Aorta (tissue), 5 donors: ENCODE data around the gene DNAH17. TPM values are rescaled to one million over a fixed set of nuclear protein-coding genes. Genes with fewer than 3 reads are reported as not detected.

Source experiments
- ATAC-seq: fragments of 200-7000 bp; cut with Tn5 transposase; one replicate; pipeline ENCODE4 v1.9.1; 2022; ENCODE audit warnings: moderate library complexity; ENCODE audit not compliant: low FRiP score
- DNase-seq, 2 donors: peaks; one replicate each; pipeline ENCODE4 v3.0.0-alpha.2; 2020
- H3K27ac ChIP-seq, 2 donors: one replicate each; pipeline ENCODE4 v1.5.1; 2013; ENCODE audit warnings: low read length in 2 of 2, mild to moderate bottlenecking in 2 of 2, moderate library complexity in 2 of 2, control low read depth in 1 of 2, inconsistent platforms in 1 of 2, low read depth in 1 of 2
- H3K27me3 ChIP-seq, 2 donors: one replicate each; pipeline ENCODE4 v1.6.1; 2013; ENCODE audit warnings: control low read depth in 1 of 2, low read length in 1 of 2, mild to moderate bottlenecking in 1 of 2, moderate library complexity in 1 of 2; ENCODE audit not compliant: insufficient read depth in 2 of 2, control insufficient read depth in 1 of 2
- H3K36me3 ChIP-seq, 2 donors: one replicate each; pipeline ENCODE4 v1.6.1; 2013; ENCODE audit warnings: control low read depth in 1 of 2, low read length in 1 of 2, mild to moderate bottlenecking in 1 of 2; ENCODE audit not compliant: insufficient read depth in 2 of 2, control insufficient read depth in 1 of 2
- H3K4me1 ChIP-seq, 2 donors: one replicate each; pipeline ENCODE4 v1.6.1; 2013; ENCODE audit warnings: low read length in 2 of 2, control low read depth in 1 of 2, mild to moderate bottlenecking in 1 of 2, moderate library complexity in 1 of 2; ENCODE audit not compliant: insufficient read depth in 2 of 2, control insufficient read depth in 1 of 2
- H3K4me3 ChIP-seq, 2 donors: one replicate each; pipeline ENCODE4 v1.5.1; 2013; ENCODE audit warnings: low read length in 2 of 2, control low read depth in 1 of 2, mild to moderate bottlenecking in 1 of 2
- H3K9me3 ChIP-seq: one replicate; pipeline ENCODE4 v1.6.1; 2013; ENCODE audit warnings: mild to moderate bottlenecking, low read length; ENCODE audit not compliant: control insufficient read depth
- WGBS, 2 donors: extraction: QIAGEN DNeasy Blood & Tissue Kit; methylation state at CpG; one replicate each; pipeline ENCODE4 v1.1.7; 2013; 5-methylcytosine and 5-hydroxymethylcytosine counted together
- intact Hi-C, 2 donors: fragments of 100-400 bp; cut with DNase I; formaldehyde crosslinking; loops; one replicate each; pipeline versions ENCODE4 v1.14.2 to v1.15.0; 2022
- long read RNA-seq, 2 donors: library from polyadenylated mRNA; unstranded; transcript quantifications; one replicate each; pipeline ENCODE4 v2.0.0, GENCODE V29; 2020 to 2021
- polyA plus RNA-seq, 2 donors: library from polyadenylated mRNA; stranded (reverse); fragments of 200-250 nt; gene quantifications; one replicate each; pipeline ENCODE4 v1.2.3, GENCODE V29; 2013
- total RNA-seq, 2 donors: library from RNA; stranded (reverse); fragmentation: NEBNext Ultra II Directional; extraction: Animal tissue kit (Norgen Biotek cat#: 25700); gene quantifications; one replicate each; pipeline ENCODE4 v1.2.1, GENCODE V29; 2021
- donor health status: healthy with polysubstance abuse.
- donor health status: Bipolar disorder and iron deficiency.
- donor health status: DM: no; HTN: no; CAD: no.
- donor health status: DM: no; HTN: no; CAD: no.
- donor health status: DM: yes; HTN: yes; CAD: no.

The DNAH17 gene
- total RNA-seq, result under 1 TPM; 0.21 to 0.45 TPM
- polyA plus RNA-seq, result not detected
- long read RNA-seq, donor 1, partial matches to known transcripts, result 0 of 5 reads
- long read RNA-seq, donor 1, other reads (novel, unspliced or antisense), result 5 of 5 reads
- long read RNA-seq, donor 2, partial matches to known transcripts, result 0 of 8 reads
- long read RNA-seq, donor 2, other reads (novel, unspliced or antisense), result 8 of 8 reads

DNA sequence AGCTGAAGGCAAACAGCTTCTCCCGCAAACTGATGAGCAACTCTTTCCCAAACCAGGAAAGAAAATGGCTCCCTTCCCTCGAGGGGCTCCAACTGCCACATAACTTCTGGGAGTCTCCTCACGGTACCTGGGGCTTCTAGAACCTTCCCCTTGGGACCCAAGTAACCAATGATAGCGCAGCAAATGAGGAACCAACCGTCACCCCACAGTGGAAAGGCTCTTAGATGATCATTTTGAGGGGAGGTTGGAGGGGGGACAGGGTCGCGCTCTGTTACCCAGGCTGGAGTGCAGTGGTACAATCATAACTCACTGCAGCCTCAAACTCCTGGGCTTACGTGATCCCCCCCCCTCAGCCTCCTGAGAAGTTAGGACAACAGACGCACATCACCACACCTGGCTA, at the start of gene DNAH17:
TSS of gene DNAH17 (minus strand) at position 101 of the 400 bp plus-strand sequence. CDS start 2,339 bp downstream, outside the sequence.
- Histone ChIP-seq H3K27me3 (no peaks in the 10 kb centered on the region), H3K27ac (no peak within 1 kb of the TSS), H3K4me1 (no peaks in the 10 kb centered on the region), H3K4me3 (no peak within 1 kb of the TSS), H3K36me3 (no peaks in the 10 kb centered on the region), H3K9me3 (no peaks in the 10 kb centered on the region)
- DNase-seq (no peak), ATAC-seq (no peak)
- WGBS, 2 donors, result 89 to 97% methylated on average over 9 of the region's 9 CpGs
- intact Hi-C loops, result no loop called here

GRCh38 chr17:78624324-78625151, 47.3 kb upstream of the DNAH17 start:
- Histone ChIP-seq H3K27me3 (no peaks in the 10 kb centered on the region), H3K36me3 (no peaks in the 10 kb centered on the region), H3K4me1 (no peaks in the 10 kb centered on the region), H3K27ac (no peak overlapping the region), H3K4me3 (no peak overlapping the region), H3K9me3 (no peaks in the 10 kb centered on the region)
- no peak for DNase-seq
- WGBS, 2 donors, result 88 to 89% methylated on average over 14 of the region's 14 CpGs
- intact Hi-C loops, result no loop called here
- no peak for ATAC-seq

DNA sequence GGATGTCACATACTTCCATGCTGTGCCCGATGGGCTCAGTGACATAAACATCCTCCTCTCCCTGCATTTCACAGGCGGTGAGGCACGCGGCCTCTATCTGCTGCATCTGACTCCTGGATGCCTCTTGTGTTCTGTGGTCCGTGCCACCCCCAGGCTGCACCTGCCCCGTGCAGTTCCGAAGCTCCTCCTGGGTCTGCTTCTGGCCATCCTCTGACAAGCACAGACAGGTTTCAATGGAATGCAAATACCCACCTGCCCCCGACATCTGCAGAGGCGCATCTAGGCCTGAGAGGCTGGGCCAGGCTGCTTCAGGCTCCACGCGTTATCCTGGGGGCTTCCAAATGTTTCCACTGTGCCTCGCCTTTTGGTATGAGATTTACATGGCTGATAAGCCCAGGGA, 46.3 kb upstream of the DNAH17 start:
- no peaks in the 10 kb centered on the region for H3K36me3 ChIP-seq
- intact Hi-C loops, result no loop called here
- H3K4me3 ChIP-seq, result no peak overlapping the region
- H3K9me3 ChIP-seq, result no peaks in the 10 kb centered on the region
- no peaks in the 10 kb centered on the region for H3K4me1 ChIP-seq
- H3K27ac ChIP-seq, result no peak overlapping the region
- ATAC-seq, result no peak
- no peaks in the 10 kb centered on the region for H3K27me3 ChIP-seq
- 91 to 97% methylated on average over 12 of the region's 12 CpGs for WGBS, 2 donors
- no peak for DNase-seq

DNA sequence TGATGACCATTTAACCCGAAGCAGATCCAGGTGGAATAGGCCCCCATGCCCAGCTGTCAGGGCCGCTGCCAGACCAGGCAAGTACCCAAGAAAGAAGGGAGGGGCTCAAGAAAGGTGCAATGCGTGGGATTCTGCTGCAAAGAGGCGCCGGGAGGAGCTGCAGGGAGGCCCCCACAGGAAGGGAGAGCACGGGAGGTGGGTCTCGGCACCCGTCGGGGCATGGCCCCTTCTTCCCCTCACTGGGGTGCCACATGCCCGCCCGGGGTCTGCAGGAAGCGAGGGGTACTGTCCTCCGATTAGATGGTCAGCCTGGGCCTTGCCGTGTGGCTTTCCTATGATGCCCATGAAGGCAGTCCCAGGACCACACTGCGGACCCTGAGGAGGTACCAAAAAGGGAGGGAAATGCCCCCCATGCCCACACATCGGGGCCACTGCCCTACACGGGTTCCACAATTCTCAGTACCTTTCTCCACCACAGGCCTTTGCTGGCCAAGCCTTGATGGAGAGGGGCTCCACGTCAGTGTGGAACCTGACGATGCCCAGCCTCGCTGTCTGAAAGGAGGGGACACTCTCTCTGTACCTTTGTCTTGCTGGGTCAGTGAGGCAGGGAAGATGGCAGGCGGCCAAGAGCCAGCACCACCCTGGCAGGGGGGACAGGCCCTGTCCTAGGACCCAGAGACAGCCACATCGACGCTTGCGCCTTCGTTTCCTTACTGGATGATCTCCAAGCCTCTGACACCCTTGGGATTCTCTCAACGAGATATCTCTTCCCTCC, 45.5 kb upstream of the DNAH17 start:
- H3K4me3 ChIP-seq, result no peak overlapping the region
- WGBS, 2 donors, result 93 to 96% methylated on average over 25 to 26 of the region's 26 CpGs
- H3K9me3 ChIP-seq, result no peaks in the 10 kb centered on the region
- DNase-seq (no peak), ATAC-seq (no peak)
- H3K36me3 ChIP-seq, result no peaks in the 10 kb centered on the region
- H3K27me3 ChIP-seq, result no peaks in the 10 kb centered on the region
- H3K27ac ChIP-seq, result no peak overlapping the region
- intact Hi-C loops, result no loop called here
- H3K4me1 ChIP-seq, result no peaks in the 10 kb centered on the region

DNA sequence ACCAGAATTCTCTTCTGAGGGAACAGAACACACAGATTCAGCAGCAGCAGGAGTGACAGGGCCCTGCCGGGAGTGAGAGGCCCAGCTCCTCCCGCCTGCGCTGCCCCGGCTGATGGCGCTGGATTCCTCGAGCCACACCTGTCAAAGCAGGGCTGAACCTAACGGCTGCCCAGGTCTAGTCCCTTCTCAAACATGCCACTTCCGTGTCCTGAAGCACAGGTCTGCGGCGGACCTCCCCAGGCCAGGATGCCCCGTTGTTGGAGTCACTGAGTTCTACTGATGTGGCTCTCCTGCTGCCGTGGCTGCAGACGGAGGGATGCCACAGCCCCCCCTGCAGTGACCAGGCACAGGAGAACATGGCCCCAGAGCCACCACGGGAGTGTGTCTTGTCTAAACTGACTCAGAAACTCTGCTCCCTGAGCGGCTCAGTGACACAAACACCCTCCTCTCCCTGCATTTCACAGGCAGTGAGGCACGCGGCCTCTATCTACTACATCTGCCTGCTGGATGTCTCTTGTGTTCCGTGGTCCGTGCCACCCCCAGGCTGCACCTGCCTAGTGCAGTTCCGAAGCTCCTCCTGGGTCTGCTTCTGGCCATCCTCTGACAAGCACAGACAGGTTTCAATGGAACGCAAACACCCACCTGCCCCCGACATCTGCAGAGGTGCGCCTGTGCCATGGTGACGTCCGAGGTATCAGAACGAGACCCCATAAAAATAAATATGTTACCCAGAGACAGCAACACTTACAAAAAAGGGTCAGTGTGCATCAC, 44.7 kb upstream of the DNAH17 start:
- Histone ChIP-seq H3K27ac (no peak overlapping the region), H3K36me3 (no peaks in the 10 kb centered on the region), H3K4me3 (no peak overlapping the region), H3K27me3 (no peaks in the 10 kb centered on the region), H3K4me1 (no peaks in the 10 kb centered on the region), H3K9me3 (no peaks in the 10 kb centered on the region)
- no peak for DNase-seq
- intact Hi-C loops, result no loop called here
- WGBS, 2 donors, result 93 to 96% methylated on average over 26 of the region's 26 CpGs
- ATAC-seq, result no peak

DNA sequence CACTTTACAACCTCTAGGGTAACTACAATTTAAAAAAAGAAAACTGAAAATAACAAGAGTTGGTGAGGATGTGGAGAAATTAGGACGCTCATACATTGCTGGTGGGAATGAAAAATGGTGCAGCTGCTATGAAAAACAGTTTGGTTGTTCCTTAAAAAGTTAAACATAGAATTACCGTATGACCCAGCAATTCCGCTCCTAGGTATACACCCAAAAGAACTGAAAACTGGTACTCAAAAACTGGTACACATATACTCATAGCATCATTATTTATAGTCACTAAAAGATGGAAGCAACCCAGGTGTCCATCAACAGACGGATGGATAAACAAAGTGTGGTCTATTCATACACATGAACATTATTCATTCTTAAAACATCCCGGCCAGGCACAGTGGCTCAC, 42.9 kb upstream of the DNAH17 start:
- Histone ChIP-seq H3K4me3 (no peak overlapping the region), H3K4me1 (no peaks in the 10 kb centered on the region), H3K27ac (no peak overlapping the region), H3K27me3 (no peaks in the 10 kb centered on the region), H3K36me3 (no peaks in the 10 kb centered on the region), H3K9me3 (no peaks in the 10 kb centered on the region)
- intact Hi-C loops, result no loop called here
- WGBS, 2 donors, result 84 to 89% methylated on average over 5 of the region's 5 CpGs
- DNase-seq, result no peak
- no peak for ATAC-seq

- ATAC-seq (no peak), DNase-seq (peak in 1 of 2 donors; percentile 5)
- Histone ChIP-seq H3K9me3 (no peaks in the 10 kb centered on the region), H3K36me3 (no peaks in the 10 kb centered on the region), H3K27me3 (no peaks in the 10 kb centered on the region), H3K27ac (no peak overlapping the region), H3K4me1 (no peaks in the 10 kb centered on the region), H3K4me3 (no peak overlapping the region)
- 97% methylated on average over 5 of the region's 5 CpGs for WGBS, 2 donors
- intact Hi-C loops, result no loop called here
Observed at GRCh38 chr17:78619334-78619733, 42.1 kb upstream of the DNAH17 start.

DNA sequence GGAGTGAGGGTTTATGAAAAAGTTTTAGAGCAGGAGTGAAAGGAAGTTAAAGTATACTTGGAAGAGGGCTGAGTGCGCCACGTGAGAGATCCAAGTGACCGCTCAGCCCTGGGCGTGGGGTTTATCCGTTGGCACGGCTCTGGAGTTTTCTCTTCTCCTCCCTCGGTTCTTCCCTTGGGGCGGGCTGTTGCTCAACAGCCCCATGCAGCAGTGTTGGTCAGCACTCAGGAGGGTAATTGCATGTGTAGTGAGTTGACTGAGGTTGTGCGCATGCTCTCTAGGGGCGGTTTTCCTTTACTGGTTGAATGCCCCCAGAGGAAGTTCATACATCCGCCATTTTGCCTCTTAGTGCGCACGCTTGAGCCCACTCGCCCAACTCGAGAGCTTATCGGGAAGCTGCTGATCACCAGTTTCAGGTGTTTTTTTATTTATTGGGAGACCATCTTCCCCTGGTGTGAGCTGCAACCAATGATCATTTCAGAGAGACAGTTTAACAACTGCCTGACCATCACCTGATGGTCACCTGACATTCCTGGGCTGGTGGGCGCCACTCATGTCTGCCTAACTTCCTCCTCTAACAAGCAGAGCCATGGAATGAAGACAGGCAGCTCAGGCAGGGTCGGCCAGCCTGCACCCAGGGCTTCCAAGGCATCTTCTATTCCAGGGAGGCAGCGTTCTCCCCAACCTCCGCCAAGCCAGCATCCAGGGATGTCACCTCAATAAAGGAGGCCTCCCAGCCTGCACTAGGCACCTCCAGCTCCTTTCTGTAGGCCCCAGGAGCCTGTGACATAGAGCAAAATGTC, 41.3 kb upstream of the DNAH17 start:
- intact Hi-C loops, result no loop called here
- H3K27ac ChIP-seq, result peak overlapping the region in 1 of 2 donors; percentile 67
- ATAC-seq (peak; percentile 47), DNase-seq (peak; percentile 62 to 79)
- no peak overlapping the region for H3K4me3 ChIP-seq
- H3K36me3 ChIP-seq, result no peaks in the 10 kb centered on the region
- no peaks in the 10 kb centered on the region for H3K4me1 ChIP-seq
- no peaks in the 10 kb centered on the region for H3K27me3 ChIP-seq
- WGBS, 2 donors, result 94% methylated on average over 20 of the region's 20 CpGs
- H3K9me3 ChIP-seq, result no peaks in the 10 kb centered on the region
